ENCODE data around the gene NUP98. TPM values are rescaled to one million over a fixed set of nuclear protein-coding genes. Genes with fewer than 3 reads are reported as not detected.

NUP98 gene
- total RNA-seq, 4 donors from 2014 or later: 73.8 to 205 (median 110) TPM

DNA sequence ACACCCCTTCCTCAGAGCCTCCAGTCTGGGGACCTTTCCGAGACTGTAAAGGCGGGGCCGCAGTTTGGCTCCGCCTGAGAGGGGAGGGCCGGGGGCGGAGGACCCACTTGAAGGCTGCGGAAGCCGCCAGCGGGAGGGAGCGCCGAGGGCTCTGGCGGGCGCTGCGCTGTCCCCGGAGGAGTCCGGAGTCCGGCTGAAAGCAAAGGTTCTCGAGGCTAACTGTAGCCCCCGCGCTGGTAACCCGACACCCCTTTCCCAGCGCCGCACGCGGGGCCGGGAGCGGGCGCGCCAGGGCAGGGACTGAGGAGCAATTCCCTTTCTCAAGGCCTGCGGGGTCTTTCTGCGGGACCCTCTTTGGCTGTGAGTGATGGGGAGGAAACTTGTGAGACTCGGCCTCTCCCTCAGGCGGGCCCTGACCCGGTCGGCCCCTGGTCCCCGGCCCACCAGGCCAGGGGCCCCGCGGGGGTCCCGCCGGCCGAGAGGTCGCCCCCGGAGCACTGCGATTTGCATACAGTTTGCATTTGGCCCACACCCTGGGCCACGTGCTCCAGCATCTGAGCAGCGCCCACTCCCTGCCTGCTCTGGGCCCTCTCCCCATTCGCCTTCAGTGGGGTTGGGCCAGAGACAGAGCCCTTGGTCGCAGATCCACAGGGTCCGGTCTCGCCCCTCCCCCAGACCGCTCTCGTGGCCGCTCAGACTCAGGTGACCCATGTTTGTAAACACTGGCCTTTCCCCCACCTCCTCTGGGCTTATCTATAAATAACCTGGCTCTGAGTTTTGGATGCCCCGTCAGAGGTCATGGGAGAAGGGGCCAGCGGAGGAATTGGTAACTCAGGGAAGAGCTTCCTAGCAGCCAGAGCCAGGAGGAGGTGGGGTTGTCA lies 155.0 kb downstream of the NUP98 start:
- DNase-seq (ENCODE audit: low spot score): peak; percentile 47
- TF ChIP-seq, protein P1, sequence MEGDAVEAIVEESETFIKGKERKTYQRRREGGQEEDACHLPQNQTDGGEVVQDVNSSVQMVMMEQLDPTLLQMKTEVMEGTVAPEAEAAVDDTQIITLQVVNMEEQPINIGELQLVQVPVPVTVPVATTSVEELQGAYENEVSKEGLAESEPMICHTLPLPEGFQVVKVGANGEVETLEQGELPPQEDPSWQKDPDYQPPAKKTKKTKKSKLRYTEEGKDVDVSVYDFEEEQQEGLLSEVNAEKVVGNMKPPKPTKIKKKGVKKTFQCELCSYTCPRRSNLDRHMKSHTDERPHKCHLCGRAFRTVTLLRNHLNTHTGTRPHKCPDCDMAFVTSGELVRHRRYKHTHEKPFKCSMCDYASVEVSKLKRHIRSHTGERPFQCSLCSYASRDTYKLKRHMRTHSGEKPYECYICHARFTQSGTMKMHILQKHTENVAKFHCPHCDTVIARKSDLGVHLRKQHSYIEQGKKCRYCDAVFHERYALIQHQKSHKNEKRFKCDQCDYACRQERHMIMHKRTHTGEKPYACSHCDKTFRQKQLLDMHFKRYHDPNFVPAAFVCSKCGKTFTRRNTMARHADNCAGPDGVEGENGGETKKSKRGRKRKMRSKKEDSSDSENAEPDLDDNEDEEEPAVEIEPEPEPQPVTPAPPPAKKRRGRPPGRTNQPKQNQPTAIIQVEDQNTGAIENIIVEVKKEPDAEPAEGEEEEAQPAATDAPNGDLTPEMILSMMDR (IDR thresholded peaks at IDR 0.05): no peak
- peak; percentile 88 for ATAC-seq (ENCODE audit: low FRiP score)

- TF ChIP-seq, protein P1 (IDR thresholded peaks at IDR 0.05): no peak
- DNase-seq (ENCODE audit: low spot score) (no peak), ATAC-seq (ENCODE audit: low FRiP score) (no peak)
These were observed 155.7 kb downstream of the NUP98 start, which contains the start of gene ART5 for GRCh38 chr11:3641701-3642070. TSS of gene ART5 (minus strand) at chr11:3641992. CDS start at chr11:3641862, 130 bp downstream.

DNA sequence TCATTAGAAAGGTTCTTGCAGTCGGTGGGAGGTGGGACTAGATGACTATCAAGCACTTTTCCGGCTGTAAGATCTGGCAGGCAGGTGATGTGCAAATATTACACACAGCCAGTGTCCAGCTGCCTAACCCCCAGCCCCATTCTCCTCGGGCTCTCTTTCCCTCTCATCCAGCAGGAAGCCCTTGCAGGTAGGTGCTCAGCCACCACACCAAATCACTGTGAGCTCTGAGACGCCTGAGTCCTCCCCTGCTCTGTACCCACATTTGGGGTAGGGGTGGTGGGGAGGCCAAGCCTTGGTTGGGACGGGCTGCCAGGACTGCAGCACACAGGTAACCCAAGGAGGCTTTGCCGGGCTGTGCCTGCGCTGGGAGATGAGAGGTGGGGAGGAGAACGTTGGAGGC lies 156.2 kb downstream of the NUP98 start:
- TF ChIP-seq, protein P1 (IDR thresholded peaks at IDR 0.05): no peak
- no peak for ATAC-seq (ENCODE audit: low FRiP score)
- DNase-seq (ENCODE audit: low spot score): no peak

DNA sequence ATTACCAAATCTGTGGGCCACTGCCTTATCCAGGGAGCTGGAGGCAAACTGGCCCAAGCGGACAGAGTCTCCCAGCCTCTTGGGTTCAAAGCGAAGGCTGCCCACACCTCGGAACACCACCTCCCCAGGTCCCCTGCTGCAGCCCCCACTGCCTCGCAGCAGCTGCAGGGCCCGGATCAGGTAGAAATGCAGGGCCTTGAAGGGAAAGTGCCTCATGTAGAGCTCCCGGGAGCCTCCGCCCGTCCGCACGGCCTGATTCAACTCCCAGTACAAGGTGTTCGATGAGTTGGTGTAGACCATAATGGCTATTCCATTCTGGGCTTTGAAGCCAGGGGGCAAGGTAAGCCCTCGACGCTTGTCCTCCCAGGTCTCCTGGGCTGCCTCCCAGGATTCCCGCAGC lies 157.5 kb downstream of the NUP98 start:
- TF ChIP-seq, protein P1 (IDR thresholded peaks at IDR 0.05): no peak
- no peak for DNase-seq (ENCODE audit: low spot score)
- ATAC-seq (ENCODE audit: low FRiP score): no peak

DNA sequence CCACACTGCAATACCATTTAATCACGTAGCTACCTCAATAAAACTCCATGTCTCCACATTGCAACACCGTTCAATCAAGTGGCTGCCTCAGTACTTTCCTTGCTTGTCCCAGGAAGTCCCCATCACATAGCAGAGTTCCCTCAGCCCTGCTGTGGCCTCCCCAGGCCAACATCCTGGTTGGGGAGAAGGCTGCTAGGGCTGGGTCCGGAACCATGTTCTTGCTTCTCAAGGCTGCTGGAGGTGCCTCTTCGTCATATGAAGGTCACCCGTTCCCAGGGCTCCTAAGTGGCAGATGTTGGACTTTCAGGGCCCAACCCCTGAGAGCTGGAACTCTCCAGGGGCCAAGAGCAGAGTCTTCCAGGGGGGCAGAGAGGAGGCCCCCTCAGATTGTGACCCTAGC lies 158.8 kb downstream of the NUP98 start:
- TF ChIP-seq, protein P1 (IDR thresholded peaks at IDR 0.05): no peak
- ATAC-seq (ENCODE audit: low FRiP score): no peak
- no peak for DNase-seq (ENCODE audit: low spot score)

GRCh38 chr11:3637201-3637600 lies 160.2 kb downstream of the NUP98 start:
- TF ChIP-seq, protein P1 (IDR thresholded peaks at IDR 0.05): no peak
- ATAC-seq (ENCODE audit: low FRiP score): no peak
- no peak for DNase-seq (ENCODE audit: low spot score)
